ENCODE results near the gene MRPS18B.
"Not testable (repeated sequence)": the region's sequence is repeated elsewhere in the genome, so short reads cannot be mapped to it uniquely, and the experiment has no call there.

MRPS18B gene

DNA sequence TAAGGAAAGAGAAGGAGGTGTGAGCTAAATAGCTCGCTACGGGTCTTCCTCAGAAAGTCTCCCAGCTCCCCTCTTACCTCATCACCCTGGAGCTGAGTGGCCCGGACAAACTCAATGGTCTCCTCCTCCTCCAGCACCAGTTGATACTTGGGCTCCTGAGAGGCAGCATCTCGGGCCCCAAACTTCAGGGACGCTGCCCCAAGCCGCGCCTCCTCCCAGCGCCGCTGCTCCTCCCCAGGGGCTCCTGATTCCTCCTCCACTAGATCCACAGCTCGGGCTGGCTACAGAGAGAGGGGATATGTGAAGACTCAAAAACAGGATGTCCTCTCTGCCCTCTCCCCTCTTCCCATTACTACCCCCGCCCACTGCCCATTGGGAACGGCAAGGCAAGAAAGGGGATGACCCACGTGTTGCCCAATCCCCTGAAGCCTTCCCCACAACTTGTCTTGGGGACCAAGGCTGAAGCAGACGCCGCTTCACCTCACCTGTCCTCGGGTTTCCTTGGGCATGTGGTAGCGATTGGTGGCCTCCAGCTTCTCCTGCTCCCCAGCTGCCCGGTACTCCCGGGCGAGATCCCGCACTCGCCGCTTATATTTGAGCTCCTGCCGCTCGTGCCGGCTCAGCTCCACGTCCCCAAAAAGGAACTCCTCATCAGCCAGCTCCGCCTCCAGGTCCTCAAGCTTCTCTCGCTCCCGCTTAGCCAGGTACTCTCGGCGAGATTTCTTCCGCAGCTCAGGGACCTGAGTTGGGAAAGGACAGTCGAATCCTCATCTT is 47.5 kb downstream of the MRPS18B start:
- no peak overlapping the region for H3K4me3 ChIP-seq (replicated peaks; ENCODE audit: low read depth, low read length)
- DNase-seq (ENCODE audit: low read depth), result no peak
- TF ChIP-seq, protein P1, sequence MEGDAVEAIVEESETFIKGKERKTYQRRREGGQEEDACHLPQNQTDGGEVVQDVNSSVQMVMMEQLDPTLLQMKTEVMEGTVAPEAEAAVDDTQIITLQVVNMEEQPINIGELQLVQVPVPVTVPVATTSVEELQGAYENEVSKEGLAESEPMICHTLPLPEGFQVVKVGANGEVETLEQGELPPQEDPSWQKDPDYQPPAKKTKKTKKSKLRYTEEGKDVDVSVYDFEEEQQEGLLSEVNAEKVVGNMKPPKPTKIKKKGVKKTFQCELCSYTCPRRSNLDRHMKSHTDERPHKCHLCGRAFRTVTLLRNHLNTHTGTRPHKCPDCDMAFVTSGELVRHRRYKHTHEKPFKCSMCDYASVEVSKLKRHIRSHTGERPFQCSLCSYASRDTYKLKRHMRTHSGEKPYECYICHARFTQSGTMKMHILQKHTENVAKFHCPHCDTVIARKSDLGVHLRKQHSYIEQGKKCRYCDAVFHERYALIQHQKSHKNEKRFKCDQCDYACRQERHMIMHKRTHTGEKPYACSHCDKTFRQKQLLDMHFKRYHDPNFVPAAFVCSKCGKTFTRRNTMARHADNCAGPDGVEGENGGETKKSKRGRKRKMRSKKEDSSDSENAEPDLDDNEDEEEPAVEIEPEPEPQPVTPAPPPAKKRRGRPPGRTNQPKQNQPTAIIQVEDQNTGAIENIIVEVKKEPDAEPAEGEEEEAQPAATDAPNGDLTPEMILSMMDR (IDR thresholded peaks at IDR 0.05; ENCODE audit: low read length, missing control alignments), result no peak

DNA sequence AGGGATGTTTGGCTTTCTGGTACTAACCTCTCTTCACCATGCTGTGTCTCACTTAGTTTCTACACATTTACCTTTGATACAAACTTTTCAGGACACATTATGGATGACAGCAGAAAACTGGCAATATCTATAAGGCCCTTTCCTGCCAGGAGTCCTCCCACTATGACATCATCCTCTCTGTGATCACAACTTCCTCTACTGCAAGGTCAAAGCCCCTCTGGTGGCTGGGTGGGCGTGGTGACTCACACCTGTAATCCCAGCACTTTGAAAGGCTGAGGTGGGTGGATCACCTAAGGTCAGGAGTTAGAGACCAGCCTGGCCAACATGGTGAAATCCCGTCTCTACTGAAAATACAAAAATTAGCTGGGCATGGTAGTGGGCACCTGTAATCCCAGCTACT is 48.7 kb downstream of the MRPS18B start:
- not testable (repeated sequence) for H3K4me3 ChIP-seq (replicated peaks; ENCODE audit: low read depth, low read length); DNase-seq (ENCODE audit: low read depth)

DNA sequence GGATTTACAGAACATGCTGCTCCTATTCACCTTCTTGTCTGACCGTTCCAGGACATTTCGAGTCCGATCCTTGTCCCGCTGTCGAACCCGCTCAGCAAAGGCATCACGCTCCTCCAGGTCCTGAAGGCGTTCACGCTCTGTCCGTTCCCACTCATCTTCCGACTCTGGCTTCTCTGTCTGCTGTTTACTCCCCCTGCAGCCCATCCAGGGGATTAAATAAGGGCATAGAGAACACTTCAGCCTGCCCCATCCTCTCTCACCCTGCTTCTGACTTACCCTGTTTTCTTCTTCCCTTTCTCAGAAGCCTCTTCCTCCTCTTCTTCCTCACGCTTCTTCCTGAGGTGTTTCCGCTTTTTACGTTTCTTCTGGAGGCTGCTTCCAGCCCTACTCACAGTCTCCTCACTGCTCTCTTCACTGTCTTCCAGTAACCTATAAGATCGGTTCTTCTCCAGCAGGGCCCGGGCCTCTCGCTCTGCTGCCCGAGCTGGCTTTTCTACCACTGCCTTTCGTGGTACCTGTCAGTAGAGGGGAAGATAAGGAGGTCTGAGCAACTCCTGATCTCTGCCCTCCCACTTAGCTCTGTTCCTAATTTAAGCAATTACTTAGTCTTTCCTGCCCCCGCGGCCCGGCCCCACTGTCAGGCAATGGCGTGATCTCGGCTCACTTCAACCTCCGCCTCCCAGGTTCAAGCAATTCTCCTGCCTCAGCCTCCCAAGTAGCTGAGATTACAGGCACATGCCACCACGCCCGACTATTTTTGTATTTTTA is 53.3 kb downstream of the MRPS18B start:
- no peak for DNase-seq (ENCODE audit: low read depth)
- TF ChIP-seq, protein P1 (IDR thresholded peaks at IDR 0.05; ENCODE audit: low read length, missing control alignments), result peak; percentile 29
- H3K4me3 ChIP-seq (replicated peaks; ENCODE audit: low read depth, low read length), result no peak overlapping the region

DNA sequence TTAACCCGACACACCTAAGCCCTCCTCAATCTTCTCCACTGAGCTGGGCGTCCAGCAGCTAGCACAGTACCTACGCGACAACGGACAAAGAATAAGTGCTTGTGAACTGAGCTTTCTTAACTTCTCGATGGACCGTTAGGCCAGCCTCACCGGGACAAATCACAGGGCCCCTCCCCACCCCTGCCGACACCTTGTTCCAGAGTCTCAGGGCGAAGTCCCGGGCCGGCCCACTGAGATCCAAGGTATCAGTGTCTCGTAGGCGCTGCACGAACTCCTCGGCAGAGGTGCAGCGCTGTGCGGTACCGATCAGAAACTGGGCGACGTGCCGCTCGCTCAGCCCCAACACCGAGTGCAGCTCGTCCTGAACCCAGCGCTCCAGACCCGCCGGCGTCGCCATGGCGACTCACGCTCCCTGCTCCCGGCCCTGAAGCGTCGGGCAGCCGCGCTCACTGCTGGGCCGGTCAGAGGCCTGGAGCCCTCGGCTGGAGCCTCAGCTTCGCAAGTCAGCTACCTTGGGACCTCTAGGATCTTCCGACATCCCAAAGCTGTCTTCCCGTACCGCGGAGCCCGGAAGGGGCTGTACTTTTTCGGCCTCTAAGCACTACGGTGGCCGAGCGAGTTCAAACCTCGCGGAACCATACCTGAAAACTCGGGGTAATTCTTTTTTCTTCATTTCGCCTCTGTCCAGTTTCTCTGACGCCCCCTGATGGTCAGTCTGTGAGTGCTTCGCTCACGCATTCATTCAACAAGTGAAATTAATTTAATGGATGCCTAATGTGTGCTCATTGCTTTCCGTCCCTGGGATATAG is 55.0 kb downstream of the MRPS18B start, which contains the start of gene DHX16:
Gene DHX16 (minus strand): TSS at position 562 of the 809 bp plus-strand sequence. CDS start 165 bp downstream, at position 397.
- H3K4me3 ChIP-seq (replicated peaks; ENCODE audit: low read depth, low read length), result peak within 1 kb of the TSS; percentile 98
- TF ChIP-seq, protein P1 (IDR thresholded peaks at IDR 0.05; ENCODE audit: low read length, missing control alignments), result peak; percentile 92

More for the DNA sequence above, 55.0 kb downstream of the MRPS18B start, which contains the start of gene DHX16:
- peak; percentile 99 for DNase-seq (ENCODE audit: low read depth)

All from fibroblast of pulmonary artery (primary cell).